Left lung (tissue), 14 donors: ENCODE data around the gene HNF4A. TPM values are rescaled to one million over a fixed set of nuclear protein-coding genes. Genes with fewer than 3 reads are reported as not detected.
A peak's percentile ranks its signal among the peaks of the same experiment; 100 is the strongest.

ENCODE experiments used
- ATAC-seq: fragments of 200-7000 bp; cut with Tn5 transposase; one replicate; pipeline ENCODE4 v1.9.1; 2020; ENCODE audit warnings: moderate library complexity
- DNase-seq, 4 donors: peaks; one replicate each; pipeline ENCODE4 v3.0.0-alpha.2; 2013 to 2020
- H3K27ac ChIP-seq, 2 donors: fragments of 200-600 bp; sonication (generic) in 1 of 2; one replicate each; pipeline versions ENCODE4 v1.5.0 to v1.8.0; 2020 to 2021
- H3K27me3 ChIP-seq, 2 donors: fragments of 200-600 bp; sonication (generic) in 1 of 2; one replicate each; pipeline versions ENCODE4 v1.5.0 to v1.8.0; 2020 to 2021
- H3K36me3 ChIP-seq, 2 donors: fragments of 200-600 bp; sonication (generic) in 1 of 2; one replicate each; pipeline versions ENCODE4 v1.5.0 to v1.8.0; 2020 to 2021
- H3K4me1 ChIP-seq, 2 donors: fragments of 200-600 bp; one replicate each; pipeline ENCODE4 v1.8.0; 2021
- H3K4me3 ChIP-seq, 2 donors: fragments of 200-600 bp; sonication (generic) in 1 of 2; one replicate each; pipeline versions ENCODE4 v1.5.0 to v1.8.0; 2020 to 2021; ENCODE audit warnings: mild to moderate bottlenecking in 1 of 2
- H3K9me3 ChIP-seq, 2 donors: fragments of 200-600 bp; sonication (generic) in 1 of 2; one replicate each; pipeline versions ENCODE4 v1.5.0 to v1.8.0; 2020 to 2021
- CTCF ChIP-seq, 2 donors: fragments of 200-600 bp; sonication (generic) in 1 of 2; IDR thresholded peaks; one replicate each; pipeline versions ENCODE4 v1.5.0 to v1.8.0; 2021; ENCODE audit warnings: antibody characterized with exemption in 2 of 2
- intact Hi-C, 2 donors: fragments of 100-400 bp; cut with DNase I; formaldehyde crosslinking; loops; one replicate each; pipeline versions ENCODE4 v1.11.2 to v1.14.2; 2022
- long read RNA-seq, 12 donors: library from polyadenylated mRNA in 2 of 12; unstranded in 2 of 12; transcript quantifications; one replicate each; pipeline ENCODE4 v2.0.0 and lab custom pipeline, GENCODE V29; 2019 to 2026
- polyA plus RNA-seq, 6 donors: library from polyadenylated mRNA; unstranded; fragments of 120-200 nt; gene quantifications; one replicate each; pipeline ENCODE4 v1.2.1, GENCODE V29; 2013; ENCODE audit not compliant: insufficient read length in 6 of 6
- total RNA-seq, 2 donors: library from RNA; stranded (reverse); fragmentation: NEBNext Ultra II Directional; extraction: Animal tissue kit (Norgen Biotek cat#: 25700); gene quantifications; one replicate each; pipeline ENCODE4 v1.2.1, GENCODE V29; 2021
- donor health status: DM: no; HTN: yes; CAD: no.
- donor health status: DM: no; HTN: no; CAD: no.

The HNF4A gene
- 1 to 10 TPM in 1 of 2 donors, under 1 TPM in 1; 0.21 to 3.5 TPM for total RNA-seq
- polyA plus RNA-seq, result 1 to 10 TPM in 2 of 6 donors, under 1 TPM in 4; 0.70 to 1.6 (median 0.96) TPM
- long read RNA-seq, donor 1, result 0 reads
- long read RNA-seq, donor 2, partial matches to known transcripts, result 0 of 1 reads
- long read RNA-seq, donor 2, other reads (novel, unspliced or antisense), result 0 of 1 reads
- long read RNA-seq, donor 3, result 0 reads
- long read RNA-seq, donor 4, result 0 reads
- long read RNA-seq, donor 5, result 0 reads
- long read RNA-seq, donor 6, result 0 reads
- long read RNA-seq, donor 7, result 0 reads
- long read RNA-seq, donor 8, result 0 reads
- long read RNA-seq, donor 9, result 0 reads
- long read RNA-seq, donor 10, result 0 reads
- long read RNA-seq, donor 11, result 0 reads
- long read RNA-seq, donor 12, result 0 reads

GRCh38 chr20:44355498-44356352, at the start of gene HNF4A:
HNF4A (plus strand) TSS chr20:44355699; CDS start chr20:44355805, 106 bp downstream.
- no peak within 1 kb of the TSS for H3K27ac ChIP-seq
- no peak within 1 kb of the TSS for H3K4me3 ChIP-seq
- peaks cover 7 to 42% of the 10 kb centered on the region in 2 donors for H3K27me3 ChIP-seq
- ATAC-seq (peak; percentile 52), DNase-seq (no peak)
- H3K9me3 ChIP-seq, result no peaks in the 10 kb centered on the region
- no peaks in the 10 kb centered on the region for H3K36me3 ChIP-seq
- H3K4me1 ChIP-seq, result no peaks in the 10 kb centered on the region
- TF ChIP-seq CTCF (IDR thresholded peaks at IDR 0.05), result no peak
- intact Hi-C loops, result no loop called here

GRCh38 chr20:44306927-44307326, 48.6 kb upstream of the HNF4A start:
- Histone ChIP-seq H3K4me3 (no peak overlapping the region), H3K36me3 (no peaks in the 10 kb centered on the region), H3K9me3 (no peaks in the 10 kb centered on the region), H3K27me3 (no peaks in the 10 kb centered on the region), H3K4me1 (peaks cover 7 to 20% of the 10 kb centered on the region in 2 donors), H3K27ac (no peak overlapping the region)
- ATAC-seq (no peak), DNase-seq (no peak)
- no peak for TF ChIP-seq CTCF (IDR thresholded peaks at IDR 0.05)
- intact Hi-C loops, result no loop called here

GRCh38 chr20:44309763-44310663, 45.5 kb upstream of the HNF4A start:
- H3K9me3 ChIP-seq, result no peaks in the 10 kb centered on the region
- no peaks in the 10 kb centered on the region for H3K36me3 ChIP-seq
- DNase-seq (peak in 3 of 4 donors; percentile 33 to 57 (median 35)), ATAC-seq (peak; percentile 45)
- peaks cover 7 to 20% of the 10 kb centered on the region in 2 donors for H3K4me1 ChIP-seq
- no peaks in the 10 kb centered on the region for H3K27me3 ChIP-seq
- no peak for TF ChIP-seq CTCF (IDR thresholded peaks at IDR 0.05)
- peak overlapping the region; percentile 1 to 70 for H3K27ac ChIP-seq
- H3K4me3 ChIP-seq, result peak overlapping the region; percentile 83 to 90
- intact Hi-C loops, result loop anchor here in 1 of 2 donors (5.0 kb wide), 1 partner anchor 93 kb away; no protein-coding TSS in a partner anchor

GRCh38 chr20:44310664-44311639, 44.5 kb upstream of the HNF4A start, which contains the start of gene FITM2:
FITM2 (minus strand) TSS chr20:44311202; CDS start chr20:44311148, 54 bp downstream.
- H3K27ac ChIP-seq, result peak within 1 kb of the TSS; percentile 26 to 70
- H3K4me1 ChIP-seq, result peaks cover 7 to 20% of the 10 kb centered on the region in 2 donors
- H3K9me3 ChIP-seq, result no peaks in the 10 kb centered on the region
- no peaks in the 10 kb centered on the region for H3K36me3 ChIP-seq
- DNase-seq (peak; percentile 97 to 100 (median 98)), ATAC-seq (peak; percentile 98)
- intact Hi-C loops, result loop anchor here in 1 of 2 donors (5.0 kb wide), 1 partner anchor 94 kb away; no protein-coding TSS in a partner anchor
- H3K4me3 ChIP-seq, result peak within 1 kb of the TSS; percentile 83 to 90
- peak; percentile 86 to 93 for TF ChIP-seq CTCF (IDR thresholded peaks at IDR 0.05)
- H3K27me3 ChIP-seq, result peaks cover 0 to 6% of the 10 kb centered on the region in 2 donors
